ENCODE results near the gene CCDC30.

CCDC30 gene

DNA sequence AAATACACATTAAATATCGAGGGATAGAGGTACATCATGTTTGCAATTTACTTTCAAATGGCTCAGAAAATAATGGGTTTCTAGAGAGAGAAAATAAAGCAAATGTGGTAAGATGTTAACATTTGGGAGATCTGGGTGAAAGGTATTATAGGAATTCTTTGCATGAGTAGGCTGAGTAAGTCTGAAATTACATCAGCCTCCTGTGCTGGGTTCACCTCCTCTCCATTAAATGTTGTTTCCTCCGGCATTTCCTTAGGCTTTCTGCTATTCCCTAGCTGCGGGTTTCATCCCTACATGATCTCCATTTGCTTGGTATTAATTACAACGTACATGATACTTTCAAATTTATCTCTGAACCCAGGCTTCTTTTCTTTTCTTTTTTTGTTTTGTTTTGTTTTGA, 38.9 kb upstream of the CCDC30 start:
- no peak overlapping the region for H3K4me3 ChIP-seq (ENCODE audit: low read depth, low read length, poor library complexity, severe bottlenecking)
- H3K27me3 ChIP-seq (ENCODE audit: insufficient read depth, low read length) = peaks cover 12% of the 10 kb centered on the region; the same call in 1 of the 2 replicates
- no peak overlapping the region for H3K9ac ChIP-seq (ENCODE audit: low read length)
- TF ChIP-seq EZH2 (IDR thresholded peaks at IDR 0.05; ENCODE audit: borderline replicate concordance, low read length) = no peak
- TF ChIP-seq, protein P1, sequence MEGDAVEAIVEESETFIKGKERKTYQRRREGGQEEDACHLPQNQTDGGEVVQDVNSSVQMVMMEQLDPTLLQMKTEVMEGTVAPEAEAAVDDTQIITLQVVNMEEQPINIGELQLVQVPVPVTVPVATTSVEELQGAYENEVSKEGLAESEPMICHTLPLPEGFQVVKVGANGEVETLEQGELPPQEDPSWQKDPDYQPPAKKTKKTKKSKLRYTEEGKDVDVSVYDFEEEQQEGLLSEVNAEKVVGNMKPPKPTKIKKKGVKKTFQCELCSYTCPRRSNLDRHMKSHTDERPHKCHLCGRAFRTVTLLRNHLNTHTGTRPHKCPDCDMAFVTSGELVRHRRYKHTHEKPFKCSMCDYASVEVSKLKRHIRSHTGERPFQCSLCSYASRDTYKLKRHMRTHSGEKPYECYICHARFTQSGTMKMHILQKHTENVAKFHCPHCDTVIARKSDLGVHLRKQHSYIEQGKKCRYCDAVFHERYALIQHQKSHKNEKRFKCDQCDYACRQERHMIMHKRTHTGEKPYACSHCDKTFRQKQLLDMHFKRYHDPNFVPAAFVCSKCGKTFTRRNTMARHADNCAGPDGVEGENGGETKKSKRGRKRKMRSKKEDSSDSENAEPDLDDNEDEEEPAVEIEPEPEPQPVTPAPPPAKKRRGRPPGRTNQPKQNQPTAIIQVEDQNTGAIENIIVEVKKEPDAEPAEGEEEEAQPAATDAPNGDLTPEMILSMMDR (IDR thresholded peaks at IDR 0.05; ENCODE audit: low read length) = no peak
- H3K36me3 ChIP-seq (ENCODE audit: insufficient read depth, low read length) = no peaks in the 10 kb centered on the region
- no peak overlapping the region for H3K4me2 ChIP-seq (ENCODE audit: low read length)
- H3K9me3 ChIP-seq (ENCODE audit: low read length) = no peaks in the 10 kb centered on the region
- H3F3A ChIP-seq (ENCODE audit: insufficient read depth, low read length) = no peaks in the 10 kb centered on the region
- H3K9me2 ChIP-seq (ENCODE audit: low read depth, low read length) = no peaks in the 10 kb centered on the region
- H3K27ac ChIP-seq (ENCODE audit: low read depth, low read length, poor library complexity, severe bottlenecking) = no peak overlapping the region
- H3K4me1 ChIP-seq (ENCODE audit: insufficient read depth, low read length, severe bottlenecking) = peaks cover 27% of the 10 kb centered on the region
- no peaks in the 10 kb centered on the region for H4K20me1 ChIP-seq (ENCODE audit: insufficient read depth, low read length)
- H3K79me2 ChIP-seq (ENCODE audit: insufficient read depth, low read length) = no peaks in the 10 kb centered on the region
- no peak overlapping the region for H2AFZ ChIP-seq (ENCODE audit: low read length)

DNA sequence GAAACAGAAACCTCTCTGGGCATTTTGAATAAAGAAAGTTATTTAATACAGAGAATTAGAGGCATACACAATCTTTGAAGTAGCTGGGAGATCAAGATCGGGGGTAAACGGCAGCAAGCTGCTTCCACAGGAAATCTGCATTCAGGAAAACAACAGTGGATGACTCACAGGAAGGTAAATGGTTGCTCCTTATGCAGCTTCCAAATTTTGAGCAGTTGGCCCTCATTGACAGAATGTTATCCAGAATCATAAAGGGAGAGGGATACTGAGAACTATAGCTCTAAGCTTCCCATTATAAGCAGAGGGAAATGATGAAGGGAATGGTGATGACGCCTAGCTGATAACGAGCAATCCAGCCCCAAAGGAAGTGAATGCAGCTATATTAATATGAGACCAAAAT, 35.8 kb upstream of the CCDC30 start:
- peaks cover 21% of the 10 kb centered on the region for H3K4me1 ChIP-seq (ENCODE audit: insufficient read depth, low read length, severe bottlenecking)
- H3K27ac ChIP-seq (ENCODE audit: low read depth, low read length, poor library complexity, severe bottlenecking) = no peak overlapping the region

DNA sequence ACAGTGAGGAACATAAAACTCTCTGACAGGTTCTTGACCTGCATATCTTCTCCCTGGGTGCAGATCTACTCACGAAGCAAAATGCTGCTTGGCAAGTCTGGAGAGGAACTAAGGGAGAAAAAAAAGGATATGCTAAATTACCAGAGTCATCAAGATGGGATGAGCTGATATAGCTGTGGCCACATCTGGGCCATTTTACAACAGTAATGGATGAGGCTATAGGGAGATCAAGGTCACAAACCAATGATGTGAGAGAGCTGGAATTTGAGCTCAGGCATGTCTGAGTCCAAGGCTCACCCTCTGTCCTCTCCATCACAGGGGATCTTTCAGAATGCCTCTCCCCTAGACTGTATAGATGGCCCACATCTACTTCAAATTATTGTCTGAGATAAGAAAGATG, 33.5 kb upstream of the CCDC30 start:
- Histone ChIP-seq H3K27me3 (ENCODE audit: insufficient read depth, low read length) (peaks cover 6% of the 10 kb centered on the region; the same call in 1 of the 2 replicates), H3K9me2 (ENCODE audit: low read depth, low read length) (no peaks in the 10 kb centered on the region), H3K9ac (ENCODE audit: low read length) (no peak overlapping the region), H3K36me3 (ENCODE audit: insufficient read depth, low read length) (no peaks in the 10 kb centered on the region), H3K4me2 (ENCODE audit: low read length) (no peak overlapping the region), H3K9me3 (ENCODE audit: low read length) (no peaks in the 10 kb centered on the region), H3K27ac (ENCODE audit: low read depth, low read length, poor library complexity, severe bottlenecking) (no peak overlapping the region), H3K79me2 (ENCODE audit: insufficient read depth, low read length) (no peaks in the 10 kb centered on the region), H2AFZ (ENCODE audit: low read length) (no peak overlapping the region), H4K20me1 (ENCODE audit: insufficient read depth, low read length) (no peaks in the 10 kb centered on the region), H3F3A (ENCODE audit: insufficient read depth, low read length) (no peaks in the 10 kb centered on the region), H3K4me3 (ENCODE audit: low read depth, low read length, poor library complexity, severe bottlenecking) (no peak overlapping the region), H3K4me1 (ENCODE audit: insufficient read depth, low read length, severe bottlenecking) (peaks cover 3% of the 10 kb centered on the region)
- TF ChIP-seq EZH2 (IDR thresholded peaks at IDR 0.05; ENCODE audit: borderline replicate concordance, low read length) = no peak

More for the DNA sequence above, 35.8 kb upstream of the CCDC30 start:
- Histone ChIP-seq H3K9me2 (ENCODE audit: low read depth, low read length) (no peaks in the 10 kb centered on the region), H2AFZ (ENCODE audit: low read length) (no peak overlapping the region), H4K20me1 (ENCODE audit: insufficient read depth, low read length) (no peaks in the 10 kb centered on the region), H3K4me2 (ENCODE audit: low read length) (no peak overlapping the region), H3K36me3 (ENCODE audit: insufficient read depth, low read length) (no peaks in the 10 kb centered on the region), H3K79me2 (ENCODE audit: insufficient read depth, low read length) (no peaks in the 10 kb centered on the region), H3F3A (ENCODE audit: insufficient read depth, low read length) (no peaks in the 10 kb centered on the region), H3K27me3 (ENCODE audit: insufficient read depth, low read length) (peaks cover 6% of the 10 kb centered on the region; the same call in 1 of the 2 replicates), H3K9ac (ENCODE audit: low read length) (no peak overlapping the region), H3K9me3 (ENCODE audit: low read length) (no peaks in the 10 kb centered on the region), H3K4me3 (ENCODE audit: low read depth, low read length, poor library complexity, severe bottlenecking) (no peak overlapping the region)
- no peak for TF ChIP-seq EZH2 (IDR thresholded peaks at IDR 0.05; ENCODE audit: borderline replicate concordance, low read length)

DNA sequence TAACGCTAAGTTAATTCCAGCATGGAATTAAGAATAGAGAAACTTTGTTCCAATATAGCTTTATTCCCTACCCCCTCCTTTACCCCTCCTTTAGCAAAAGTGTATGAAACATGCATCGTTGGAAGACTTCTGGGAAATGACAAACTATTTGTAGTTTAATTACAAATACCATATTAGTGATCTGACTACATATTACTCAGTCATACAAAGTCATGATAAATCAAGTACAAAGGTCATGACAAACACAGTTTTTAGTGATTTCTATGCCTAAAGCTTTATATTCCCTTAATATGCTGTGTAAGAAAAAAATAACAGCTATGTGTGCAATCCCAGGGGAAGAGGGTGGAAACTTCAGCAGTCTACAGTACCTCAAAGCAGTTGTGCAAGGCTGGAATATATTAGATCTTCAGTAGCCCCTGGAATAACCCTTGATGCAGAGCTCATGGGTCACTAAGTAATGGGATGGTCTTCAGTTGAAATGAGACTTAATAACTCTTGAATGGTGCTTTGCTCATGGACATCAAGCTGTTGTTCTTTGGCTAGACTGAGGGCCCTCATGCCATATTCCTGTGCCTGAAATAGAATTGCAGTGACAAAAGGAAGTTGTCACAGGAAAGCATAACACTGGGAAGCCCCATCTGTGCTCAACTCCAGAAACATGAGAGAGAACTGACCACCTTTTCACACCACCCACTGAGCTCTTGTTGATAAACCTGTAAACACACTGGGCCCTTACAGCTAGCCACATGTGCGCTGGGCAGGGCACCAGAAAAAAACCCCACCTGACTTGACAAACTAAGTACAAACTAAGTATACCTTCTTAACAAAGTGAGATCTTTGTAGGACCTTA, 32.6 kb upstream of the CCDC30 start:
- no peaks in the 10 kb centered on the region for H4K20me1 ChIP-seq (ENCODE audit: insufficient read depth, low read length)
- H3K79me2 ChIP-seq (ENCODE audit: insufficient read depth, low read length) = no peaks in the 10 kb centered on the region
- 0 out of 2 replicates have a peak, but pooled peaks cover 2% of the 10 kb centered on the region for H3K27me3 ChIP-seq (ENCODE audit: insufficient read depth, low read length)
- no peak overlapping the region for H3K27ac ChIP-seq (ENCODE audit: low read depth, low read length, poor library complexity, severe bottlenecking)
- H3K4me1 ChIP-seq (ENCODE audit: insufficient read depth, low read length, severe bottlenecking) = no peaks in the 10 kb centered on the region
- no peak overlapping the region for H3K9ac ChIP-seq (ENCODE audit: low read length)
- H3F3A ChIP-seq (ENCODE audit: insufficient read depth, low read length) = no peaks in the 10 kb centered on the region
- H3K4me2 ChIP-seq (ENCODE audit: low read length) = no peak overlapping the region
- H3K9me2 ChIP-seq (ENCODE audit: low read depth, low read length) = no peaks in the 10 kb centered on the region
- H3K9me3 ChIP-seq (ENCODE audit: low read length) = no peaks in the 10 kb centered on the region
- H3K36me3 ChIP-seq (ENCODE audit: insufficient read depth, low read length) = no peaks in the 10 kb centered on the region
- H3K4me3 ChIP-seq (ENCODE audit: low read depth, low read length, poor library complexity, severe bottlenecking) = no peak overlapping the region
- H2AFZ ChIP-seq (ENCODE audit: low read length) = no peak overlapping the region
- no peak for TF ChIP-seq EZH2 (IDR thresholded peaks at IDR 0.05; ENCODE audit: borderline replicate concordance, low read length)
- TF ChIP-seq, protein P1 (IDR thresholded peaks at IDR 0.05; ENCODE audit: low read length) = no peak

Measured in OCI-LY1 (cell line).